Brain microvascular endothelial cell (primary cell): ENCODE measurements around the gene AXIN1.
"Not testable (repeated sequence)": the region's sequence is repeated elsewhere in the genome, so short reads cannot be mapped to it uniquely, and the experiment has no call there.

Source experiments
- DNase-seq: peaks from one replicate; pipeline ENCODE4 v3.0.0-alpha.2; 2020
- H3K27ac ChIP-seq: fragments of 250-450 bp; sonication (Bioruptor Pico); 2 replicates; pipeline ENCODE4 v1.5.1; 2020; ENCODE audit warnings: mild to moderate bottlenecking, moderate library complexity
- H3K27me3 ChIP-seq: fragments of 250-450 bp; sonication (Bioruptor Pico); replicated peaks from 2 replicates; pipeline ENCODE4 v1.5.1; 2020; ENCODE audit warnings: mild to moderate bottlenecking
- H3K36me3 ChIP-seq: fragments of 250-450 bp; sonication (Bioruptor Pico); replicated peaks from 2 replicates; pipeline ENCODE4 v1.5.1; 2020; ENCODE audit warnings: mild to moderate bottlenecking
- H3K4me3 ChIP-seq: 2 replicates; pipeline ENCODE4 v1.5.1; 2011; ENCODE audit warnings: low read depth, mild to moderate bottlenecking, control low read depth, low read length, moderate library complexity
- in situ Hi-C: cut with HindIII; loops from 2 replicates; pipeline ENCODE4 v1.10.0; 2017; ENCODE audit warnings: low sequenced_read_pairs, low pct_ligation_motif_present
- TF ChIP-seq, protein P1 (sequence below): IDR thresholded peaks from 2 replicates; pipeline ENCODE4 v1.5.1; 2011; ENCODE audit warnings: low read depth, mild to moderate bottlenecking, moderate library complexity, low read length, control low read depth, inconsistent platforms; ENCODE audit errors: missing control alignments

The AXIN1 gene

DNA sequence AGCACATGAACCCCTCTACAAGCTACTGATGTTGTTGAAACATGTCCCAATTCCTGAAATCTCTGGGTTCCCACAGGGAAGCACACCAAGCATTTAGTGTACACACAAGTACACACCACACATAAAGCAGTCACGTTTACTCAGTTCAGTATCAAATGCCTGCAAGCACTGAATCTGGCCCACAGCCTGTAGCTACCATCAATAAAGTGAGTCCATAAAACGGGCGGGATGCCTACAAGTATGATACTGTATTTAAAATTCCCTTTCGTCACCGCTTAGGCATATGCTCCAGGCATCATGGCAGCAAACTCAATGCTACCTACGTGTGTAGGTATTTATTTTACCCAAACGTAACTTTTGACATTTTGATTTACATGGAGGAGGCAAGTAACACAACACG lies 2.3 kb downstream of the AXIN1 start:
- no peak for DNase-seq
- in situ Hi-C loops = no loop called here
- H3K36me3 ChIP-seq = peaks cover under 1% of the 10 kb centered on the region
- no peak overlapping the region for H3K27ac ChIP-seq
- TF ChIP-seq, protein P1, sequence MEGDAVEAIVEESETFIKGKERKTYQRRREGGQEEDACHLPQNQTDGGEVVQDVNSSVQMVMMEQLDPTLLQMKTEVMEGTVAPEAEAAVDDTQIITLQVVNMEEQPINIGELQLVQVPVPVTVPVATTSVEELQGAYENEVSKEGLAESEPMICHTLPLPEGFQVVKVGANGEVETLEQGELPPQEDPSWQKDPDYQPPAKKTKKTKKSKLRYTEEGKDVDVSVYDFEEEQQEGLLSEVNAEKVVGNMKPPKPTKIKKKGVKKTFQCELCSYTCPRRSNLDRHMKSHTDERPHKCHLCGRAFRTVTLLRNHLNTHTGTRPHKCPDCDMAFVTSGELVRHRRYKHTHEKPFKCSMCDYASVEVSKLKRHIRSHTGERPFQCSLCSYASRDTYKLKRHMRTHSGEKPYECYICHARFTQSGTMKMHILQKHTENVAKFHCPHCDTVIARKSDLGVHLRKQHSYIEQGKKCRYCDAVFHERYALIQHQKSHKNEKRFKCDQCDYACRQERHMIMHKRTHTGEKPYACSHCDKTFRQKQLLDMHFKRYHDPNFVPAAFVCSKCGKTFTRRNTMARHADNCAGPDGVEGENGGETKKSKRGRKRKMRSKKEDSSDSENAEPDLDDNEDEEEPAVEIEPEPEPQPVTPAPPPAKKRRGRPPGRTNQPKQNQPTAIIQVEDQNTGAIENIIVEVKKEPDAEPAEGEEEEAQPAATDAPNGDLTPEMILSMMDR = no peak
- H3K4me3 ChIP-seq = no peak overlapping the region
- H3K27me3 ChIP-seq = no peaks in the 10 kb centered on the region

DNA sequence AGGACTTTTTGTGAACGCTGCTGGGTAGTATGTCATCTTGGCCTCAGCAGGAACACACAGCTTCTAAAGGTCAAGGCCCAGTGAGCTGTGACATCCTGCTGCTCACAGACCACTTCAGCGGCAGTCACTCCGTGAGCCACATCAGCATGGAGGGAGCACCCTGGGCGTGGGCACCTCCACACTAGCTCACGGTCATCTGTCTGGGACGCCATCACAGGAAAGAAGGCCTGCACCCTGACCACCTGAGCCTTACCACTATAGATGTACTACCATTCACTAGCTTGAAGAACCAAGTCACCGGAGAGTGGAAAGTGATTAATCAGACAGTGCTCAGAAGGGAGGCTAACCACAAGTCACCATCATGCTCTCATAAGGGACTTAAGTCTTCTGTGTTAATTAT lies 3.3 kb downstream of the AXIN1 start:
- no peak overlapping the region for H3K4me3 ChIP-seq
- peaks cover 9% of the 10 kb centered on the region for H3K36me3 ChIP-seq
- H3K27ac ChIP-seq = no peak overlapping the region
- TF ChIP-seq, protein P1 = no peak
- DNase-seq = no peak
- in situ Hi-C loops = no loop called here
- no peaks in the 10 kb centered on the region for H3K27me3 ChIP-seq

DNA sequence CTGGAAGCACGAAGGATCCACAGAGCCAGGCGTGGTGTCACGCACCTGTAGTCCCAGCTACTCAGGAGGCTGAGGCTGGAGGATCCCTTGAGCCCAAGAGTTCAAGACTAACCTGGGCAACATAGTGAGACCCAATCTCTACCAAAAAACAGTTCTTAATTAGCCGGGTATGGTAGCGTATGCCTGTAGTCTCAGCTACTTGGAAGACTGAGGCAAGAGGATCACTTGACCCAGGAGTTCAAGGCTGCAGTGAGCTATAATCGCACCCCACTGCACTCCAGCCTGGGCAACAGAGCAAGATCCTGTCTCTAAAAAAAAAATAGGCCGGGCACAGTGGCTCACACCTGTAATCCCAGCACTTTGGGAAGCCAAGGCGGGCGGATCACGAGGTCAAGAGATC lies 4.0 kb downstream of the AXIN1 start:
- H3K27ac ChIP-seq, H3K36me3 ChIP-seq, DNase-seq, H3K27me3 ChIP-seq, in situ Hi-C loops, H3K4me3 ChIP-seq: not testable (repeated sequence)

DNA sequence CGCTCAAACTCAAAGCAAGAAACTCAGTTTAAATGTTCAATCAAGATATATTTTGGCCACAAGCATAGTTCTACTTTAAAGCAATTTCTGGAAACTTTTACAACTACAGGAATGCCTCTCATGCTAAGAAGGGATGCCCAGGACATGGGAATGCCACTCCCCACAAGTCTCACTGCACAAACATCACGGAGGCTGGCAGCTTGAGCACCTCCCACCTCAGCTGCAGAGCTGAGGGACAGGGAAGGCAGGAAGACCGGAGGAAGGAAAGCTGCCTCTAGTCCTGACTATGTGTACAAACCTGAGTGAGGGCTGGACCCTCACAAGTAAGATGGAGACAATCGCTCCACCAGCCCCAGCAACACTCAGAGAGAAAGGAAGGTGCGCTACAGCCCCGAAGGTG lies 5.3 kb downstream of the AXIN1 start:
- H3K27ac ChIP-seq = no peak overlapping the region
- H3K4me3 ChIP-seq = no peak overlapping the region
- peaks cover 9% of the 10 kb centered on the region for H3K36me3 ChIP-seq
- DNase-seq = no peak
- TF ChIP-seq, protein P1 = no peak
- no peaks in the 10 kb centered on the region for H3K27me3 ChIP-seq
- in situ Hi-C loops = no loop called here

DNA sequence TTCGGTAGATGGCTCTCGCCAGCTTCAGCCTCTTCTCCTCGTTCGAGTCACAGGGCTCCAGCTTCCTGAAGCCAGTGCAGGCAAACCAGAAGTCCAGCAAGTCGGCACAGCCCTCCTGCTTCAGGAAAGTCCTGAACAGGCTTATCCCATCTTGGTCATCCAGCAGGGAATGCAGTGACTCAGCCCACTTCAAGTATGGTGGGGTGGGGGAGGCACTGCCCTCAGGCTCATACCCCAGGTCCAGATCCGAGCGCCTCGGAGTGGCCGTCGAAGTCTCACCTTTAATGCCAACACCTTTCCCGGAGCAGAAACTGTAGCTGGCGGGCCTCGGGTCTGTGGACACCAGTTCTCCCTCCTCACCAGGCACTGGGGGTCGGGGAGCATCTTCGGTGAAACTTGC lies 5.9 kb downstream of the AXIN1 start:
- Histone ChIP-seq H3K27me3 (no peaks in the 10 kb centered on the region), H3K27ac (no peak overlapping the region), H3K36me3 (peaks cover 9% of the 10 kb centered on the region), H3K4me3 (no peak overlapping the region)
- TF ChIP-seq, protein P1 = no peak
- no peak for DNase-seq
- in situ Hi-C loops = no loop called here

DNA sequence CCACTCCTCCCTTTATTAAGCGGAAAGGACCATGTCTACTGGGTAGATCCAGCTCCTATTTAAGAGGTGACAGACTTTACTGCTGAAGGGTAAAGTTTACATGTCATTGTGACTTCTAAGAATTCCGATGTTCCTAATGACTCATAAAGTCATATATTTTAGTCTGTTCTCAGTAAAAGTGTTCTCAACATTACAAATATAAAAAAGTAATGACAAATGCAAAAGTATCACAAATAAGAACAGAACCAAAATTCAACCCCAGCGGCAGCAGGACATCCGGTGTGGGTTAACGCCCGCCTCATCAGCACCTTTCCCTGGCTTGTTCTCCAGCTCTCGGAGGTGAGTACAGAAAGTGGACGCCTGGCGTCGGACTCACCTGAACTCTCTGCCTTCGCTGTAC lies 6.8 kb downstream of the AXIN1 start:
- in situ Hi-C loops = no loop called here
- H3K27me3 ChIP-seq = no peaks in the 10 kb centered on the region

More for the DNA sequence above, 6.8 kb downstream of the AXIN1 start:
- H3K4me3 ChIP-seq = no peak overlapping the region
- peaks cover 9% of the 10 kb centered on the region for H3K36me3 ChIP-seq
- DNase-seq = no peak
- H3K27ac ChIP-seq = no peak overlapping the region
- TF ChIP-seq, protein P1 = no peak
